B cell (primary cell): ENCODE measurements around the gene TKT. TPM values are rescaled to one million over a fixed set of nuclear protein-coding genes. Genes with fewer than 3 reads are reported as not detected.

ENCODE experiments used
- ATAC-seq: fragments of 200-7000 bp; cut with Tn5 transposase; one replicate; pipeline ENCODE4 v1.10.0; 2021; ENCODE audit warnings: low read depth, mild to moderate bottlenecking, moderate number of reproducible peaks, moderate library complexity
- CTCF ChIA-PET: fragments of 350-600 bp; sonication (Branson Sonifier 250); formaldehyde crosslinking; loops from one replicate; lab custom pipeline; 2021; ENCODE audit warnings: antibody characterized with exemption, inconsistent platforms; lab: Charles Lee
- POLR2A ChIA-PET: fragments of 350-600 bp; sonication (Branson Sonifier 250); formaldehyde crosslinking; loops from one replicate; lab custom pipeline; 2021; ENCODE audit warnings: antibody characterized with exemption; lab: Charles Lee
- DNase-seq: peaks from one replicate; pipeline ENCODE4 v3.0.0; 2013
- H2AFZ ChIP-seq: 2 replicates; pipeline ENCODE4 v1.6.1; 2012; ENCODE audit warnings: mild to moderate bottlenecking, low read depth, low read length; ENCODE audit not compliant: insufficient read depth, poor library complexity, severe bottlenecking
- H3K27ac ChIP-seq, 2 donors: 1 replicate in 1 of 2; 2 replicates in 1 of 2; pipeline ENCODE4 v1.5.1; 2012 to 2013; ENCODE audit warnings: low read length in 2 of 2, mild to moderate bottlenecking in 2 of 2, moderate library complexity in 1 of 2
- H3K27me3 ChIP-seq, 4 experiments: fragments of 200-600 bp in 1 of 4; sonication (generic) in 1 of 4; replicated peaks in 1 of 4; 1 replicate in 2 of 4; 2 replicates in 2 of 4; pipeline versions ENCODE4 v1.6.1 to v1.7.0; 2013 to 2016; ENCODE audit warnings: low read length in 3 of 4, mild to moderate bottlenecking in 2 of 4, mixed read lengths in 1 of 4, moderate library complexity in 1 of 4; ENCODE audit not compliant: insufficient read depth in 4 of 4, control insufficient read depth in 3 of 4; ENCODE audit errors: control extremely low read depth in 1 of 4
- H3K36me3 ChIP-seq, 2 experiments: replicated peaks in 1 of 2; 1 replicate in 1 of 2; 2 replicates in 1 of 2; pipeline versions ENCODE4 v1.6.1 to v1.7.1; 2013; ENCODE audit warnings: low read length in 1 of 2; ENCODE audit not compliant: insufficient read depth in 2 of 2, control insufficient read depth in 1 of 2; ENCODE audit errors: control extremely low read depth in 1 of 2, extremely low read depth in 1 of 2
- H3K4me1 ChIP-seq, 2 donors: fragments of 200-600 bp in 1 of 2; sonication (generic) in 1 of 2; 1 replicate in 1 of 2; 2 replicates in 1 of 2; pipeline versions ENCODE4 v1.5.1 to v1.6.1; 2013 to 2017; ENCODE audit warnings: low read length in 2 of 2; ENCODE audit not compliant: control insufficient read depth in 2 of 2, insufficient read depth in 2 of 2
- H3K4me2 ChIP-seq: replicated peaks from 2 replicates; pipeline ENCODE3; 2012; ENCODE audit warnings: mild to moderate bottlenecking, low read depth, low read length; ENCODE audit not compliant: poor library complexity, severe bottlenecking
- H3K4me3 ChIP-seq, 5 experiments: fragments of 200-600 bp in 1 of 5; sonication (generic) in 1 of 5; 1 replicate in 3 of 5; 2 replicates in 2 of 5; pipeline versions ENCODE4 v1.5.1 to v1.7.0; 2011 to 2016; ENCODE audit warnings: low read length in 4 of 5, mild to moderate bottlenecking in 4 of 5, low read depth in 2 of 5, control low read depth in 1 of 5, moderate library complexity in 1 of 5; ENCODE audit not compliant: insufficient read depth in 1 of 5; ENCODE audit errors: control extremely low read depth in 1 of 5, extremely low read depth in 1 of 5
- H3K79me2 ChIP-seq: fragments of 200-600 bp; sonication (generic); one replicate; pipeline ENCODE4 v1.6.0; 2016; ENCODE audit warnings: low read length; ENCODE audit not compliant: control insufficient read depth, insufficient read depth
- H3K9ac ChIP-seq: fragments of 200-600 bp; sonication (generic); 2 replicates; pipeline ENCODE4 v1.6.1; 2017; ENCODE audit warnings: mild to moderate bottlenecking, low read length, moderate library complexity
- H3K9me3 ChIP-seq, 3 donors: one replicate each; pipeline versions ENCODE4 v1.6.1 to v1.7.1; 2013; ENCODE audit warnings: low read length in 2 of 3; ENCODE audit not compliant: control insufficient read depth in 2 of 3, insufficient read depth in 1 of 3; ENCODE audit errors: control extremely low read depth in 1 of 3
- H4K20me1 ChIP-seq: 2 replicates; pipeline ENCODE4 v1.6.0; 2012; ENCODE audit warnings: mild to moderate bottlenecking, low read length; ENCODE audit not compliant: insufficient read depth, control insufficient read depth, poor library complexity, severe bottlenecking
- H3K27ac Mint-ChIP-seq: one replicate; pipeline ENCODE4 v1.8.0; 2021; ENCODE audit warnings: mixed read lengths
- H3K27me3 Mint-ChIP-seq: one replicate; pipeline ENCODE4 v1.8.0; 2021; ENCODE audit warnings: mixed read lengths
- H3K4me1 Mint-ChIP-seq: one replicate; pipeline ENCODE4 v1.8.0; 2021; ENCODE audit warnings: mixed read lengths
- H3K4me3 Mint-ChIP-seq: one replicate; pipeline ENCODE4 v1.8.0; 2021; ENCODE audit warnings: mixed read lengths
- H3K9me3 Mint-ChIP-seq: one replicate; pipeline ENCODE4 v1.8.0; 2022; ENCODE audit warnings: mixed read lengths; ENCODE audit not compliant: insufficient read depth
- EZH2 ChIP-seq: IDR thresholded peaks from 2 replicates; pipeline ENCODE4 v1.6.1; 2012; ENCODE audit warnings: borderline replicate concordance, low read depth, mild to moderate bottlenecking, moderate library complexity, low read length; ENCODE audit not compliant: insufficient read depth, poor library complexity, severe bottlenecking
- WGBS: methylation state at CpG from one replicate; pipeline ENCODE4 v1.1.5; 2013; ENCODE audit warnings: missing lambda C conversion rate; ENCODE audit not compliant: insufficient coverage; 5-methylcytosine and 5-hydroxymethylcytosine counted together
- intact Hi-C: fragments of 100-400 bp; cut with micrococcal nuclease; formaldehyde crosslinking; loops from one replicate; pipeline ENCODE4 v1.10.0; 2022
- polyA plus RNA-seq: library from polyadenylated mRNA; depleted of rRNA; stranded (reverse); fragments of >200 nt; gene quantifications from 2 replicates; pipeline ENCODE4 v1.2.3, GENCODE V29; 2012
- total RNA-seq, 2 donors: library from RNA; stranded (reverse); fragments of 120-200 nt in 1 of 2; gene quantifications; 1 replicate in 1 of 2; 2 replicates in 1 of 2; pipeline versions ENCODE4 v1.2.3 to v1.2.4, GENCODE V29; 2013 to 2022
- TF ChIP-seq, protein P1 (sequence below): fragments of 200-600 bp; IDR thresholded peaks from one replicate; pipeline ENCODE4 v1.8.0; 2022; ENCODE audit warnings: antibody characterized with exemption, mild to moderate bottlenecking

The TKT gene
- total and polyA plus RNA-seq, 2 donors (not counting 1 experiment from before 2014, with no cell fraction given), result 69.5 to 81.0 TPM

DNA sequence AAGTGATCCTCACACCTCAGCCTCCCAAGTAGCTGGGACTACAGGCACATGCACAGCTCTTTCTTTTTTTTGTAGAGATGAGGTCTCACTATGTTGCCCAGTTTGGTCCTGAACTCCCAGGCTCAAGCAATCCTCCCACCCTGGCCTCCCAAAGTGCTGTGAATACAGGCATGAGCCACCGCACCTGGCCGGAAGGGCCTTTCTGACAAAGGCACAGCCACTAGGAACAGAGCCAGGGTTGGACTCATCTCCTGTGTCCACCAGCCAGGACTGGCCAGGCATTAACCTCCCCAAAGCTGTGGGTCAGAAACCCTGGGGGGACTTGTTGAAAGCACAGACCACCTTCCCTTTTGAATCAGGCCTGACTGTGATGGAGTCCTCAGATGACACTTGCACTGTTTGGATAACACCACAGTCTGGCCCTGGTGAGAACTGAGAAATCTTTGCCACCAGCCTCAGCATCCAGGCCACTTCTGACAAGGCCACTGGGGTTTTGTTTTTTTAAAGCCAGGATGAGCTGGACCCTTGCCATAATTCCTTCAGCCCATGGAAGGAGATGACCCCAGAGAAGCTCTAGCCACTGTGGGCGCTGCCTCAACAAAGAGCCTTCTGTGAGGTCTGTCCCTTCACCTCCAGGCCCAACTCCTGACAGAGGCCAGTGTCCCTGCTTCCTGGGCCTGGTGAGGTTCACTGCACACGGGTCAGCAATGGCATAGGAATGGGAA lies 4.8 kb downstream of the TKT start:
- H3K4me1 Mint-ChIP-seq, result peaks cover 70% of the 10 kb centered on the region
- H4K20me1 ChIP-seq, result peaks cover 73% of the 10 kb centered on the region

DNA sequence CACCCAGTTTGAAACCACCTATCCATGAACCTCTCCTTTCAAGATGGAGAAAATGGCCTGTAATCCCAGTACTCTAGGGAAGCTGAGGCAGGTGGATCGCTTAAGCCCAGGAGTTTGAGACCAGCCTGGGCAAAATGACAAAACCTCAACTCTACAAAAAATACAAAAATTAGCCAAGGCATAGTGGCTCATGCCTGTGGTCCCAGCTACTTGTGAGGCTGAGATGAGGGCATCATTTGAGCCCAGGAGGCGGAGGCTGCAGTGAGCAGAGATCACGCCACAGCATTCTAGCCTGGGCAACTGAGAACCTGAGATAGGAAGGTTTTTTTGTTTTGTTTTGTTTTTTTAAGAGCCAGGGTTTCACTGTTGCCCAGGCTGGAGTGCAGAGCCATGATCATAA lies 5.4 kb downstream of the TKT start:
- no peaks in the 10 kb centered on the region for H3K27me3 ChIP-seq
- H3K4me3 Mint-ChIP-seq, result no peak overlapping the region
- TF ChIP-seq EZH2, result no peak
- TF ChIP-seq, protein P1, sequence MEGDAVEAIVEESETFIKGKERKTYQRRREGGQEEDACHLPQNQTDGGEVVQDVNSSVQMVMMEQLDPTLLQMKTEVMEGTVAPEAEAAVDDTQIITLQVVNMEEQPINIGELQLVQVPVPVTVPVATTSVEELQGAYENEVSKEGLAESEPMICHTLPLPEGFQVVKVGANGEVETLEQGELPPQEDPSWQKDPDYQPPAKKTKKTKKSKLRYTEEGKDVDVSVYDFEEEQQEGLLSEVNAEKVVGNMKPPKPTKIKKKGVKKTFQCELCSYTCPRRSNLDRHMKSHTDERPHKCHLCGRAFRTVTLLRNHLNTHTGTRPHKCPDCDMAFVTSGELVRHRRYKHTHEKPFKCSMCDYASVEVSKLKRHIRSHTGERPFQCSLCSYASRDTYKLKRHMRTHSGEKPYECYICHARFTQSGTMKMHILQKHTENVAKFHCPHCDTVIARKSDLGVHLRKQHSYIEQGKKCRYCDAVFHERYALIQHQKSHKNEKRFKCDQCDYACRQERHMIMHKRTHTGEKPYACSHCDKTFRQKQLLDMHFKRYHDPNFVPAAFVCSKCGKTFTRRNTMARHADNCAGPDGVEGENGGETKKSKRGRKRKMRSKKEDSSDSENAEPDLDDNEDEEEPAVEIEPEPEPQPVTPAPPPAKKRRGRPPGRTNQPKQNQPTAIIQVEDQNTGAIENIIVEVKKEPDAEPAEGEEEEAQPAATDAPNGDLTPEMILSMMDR, result no peak
- peak overlapping the region; percentile 53 for H3K4me2 ChIP-seq
- no peaks in the 10 kb centered on the region for H3K36me3 ChIP-seq
- peaks cover 43 to 73% of the 10 kb centered on the region in 2 donors for H3K4me1 ChIP-seq
- peaks cover 96% of the 10 kb centered on the region for H3K79me2 ChIP-seq
- CTCF ChIA-PET, result no interaction called here
- peak overlapping the region; percentile 83 for H3K27ac Mint-ChIP-seq
- peaks cover 71% of the 10 kb centered on the region for H3K4me1 Mint-ChIP-seq
- H2AFZ ChIP-seq, result no peak overlapping the region
- H3K9me3 ChIP-seq, result peaks cover 0 to under 1% (median 0%) of the 10 kb centered on the region in 3 donors
- H3K27ac ChIP-seq, result peak overlapping the region; percentile 78 to 79
- H3K9ac ChIP-seq, result no peak overlapping the region
- no peak for ATAC-seq
- H3K27me3 Mint-ChIP-seq, result no peaks in the 10 kb centered on the region
- peak overlapping the region in 1 of 5 experiments; percentile 23 for H3K4me3 ChIP-seq
- WGBS, result 100% methylated on average over 2 of the region's 3 CpGs
- intact Hi-C loops, result loop anchor here (5.0 to 10.0 kb wide), 2 partner anchors 138 to 356 kb away; partner anchors contain the start of gene STIMATE
- no peaks in the 10 kb centered on the region for H3K9me3 Mint-ChIP-seq
- H4K20me1 ChIP-seq, result peaks cover 79% of the 10 kb centered on the region
- POLR2A ChIA-PET, result no interaction called here
- no peak for DNase-seq

More for the DNA sequence above, 4.8 kb downstream of the TKT start:
- TF ChIP-seq, protein P1, result no peak
- TF ChIP-seq EZH2, result no peak
- intact Hi-C loops, result loop anchor here (5.0 to 10.0 kb wide), 2 partner anchors 139 to 356 kb away; partner anchors contain the start of gene STIMATE
- Histone ChIP-seq H2AFZ (no peak overlapping the region), H3K36me3 (no peaks in the 10 kb centered on the region), H3K27ac (peak overlapping the region; percentile 78 to 79), H3K9me3 (no peaks in the 10 kb centered on the region), H3K4me3 (peak overlapping the region in 1 of 5 experiments; percentile 16), H3K4me1 (peaks cover 43 to 74% of the 10 kb centered on the region in 2 donors), H3K9ac (no peak overlapping the region), H3K27me3 (no peaks in the 10 kb centered on the region), H3K79me2 (peaks cover 90% of the 10 kb centered on the region), H3K4me2 (peak overlapping the region; percentile 42)
- POLR2A ChIA-PET, result no interaction called here
- Mint-ChIP-seq H3K9me3 (no peaks in the 10 kb centered on the region), H3K4me3 (peak overlapping the region; percentile 37), H3K27ac (peak overlapping the region; percentile 86), H3K27me3 (no peaks in the 10 kb centered on the region)
- CTCF ChIA-PET, result interaction anchor here (0.6 to 1.9 kb wide), 2 partner anchors 20 to 55 kb away, joined by 3 to 11 read pairs; no protein-coding TSS in a partner anchor
- ATAC-seq, result no peak
- DNase-seq, result no peak
- WGBS, result 92% methylated on average over 4 of the region's 4 CpGs
